ENCODE data around the gene QRICH1.

Gene QRICH1

GRCh38 chr3:48983096-48983495 lies 110.8 kb downstream of the QRICH1 start:
- no peaks in the 10 kb centered on the region for H3K79me2 ChIP-seq (ENCODE audit: control insufficient read depth, insufficient read depth, low read length, unreplicated experiment)
- H2AFZ ChIP-seq (ENCODE audit: low read length, unreplicated experiment) = no peak overlapping the region
- H3K27me3 ChIP-seq (ENCODE audit: insufficient read depth, low read length) = no peaks in the 10 kb centered on the region
- H3K27ac ChIP-seq (ENCODE audit: low read depth, low read length) = no peak overlapping the region
- no peak overlapping the region for H3K4me3 ChIP-seq (ENCODE audit: low read depth, low read length)
- peaks cover 5% of the 10 kb centered on the region; the same call in 1 of the 2 replicates for H3K36me3 ChIP-seq (ENCODE audit: insufficient read depth, low read length)
- H3K4me1 ChIP-seq (ENCODE audit: control insufficient read depth, insufficient read depth, low read length, unreplicated experiment) = peaks cover 4% of the 10 kb centered on the region

DNA sequence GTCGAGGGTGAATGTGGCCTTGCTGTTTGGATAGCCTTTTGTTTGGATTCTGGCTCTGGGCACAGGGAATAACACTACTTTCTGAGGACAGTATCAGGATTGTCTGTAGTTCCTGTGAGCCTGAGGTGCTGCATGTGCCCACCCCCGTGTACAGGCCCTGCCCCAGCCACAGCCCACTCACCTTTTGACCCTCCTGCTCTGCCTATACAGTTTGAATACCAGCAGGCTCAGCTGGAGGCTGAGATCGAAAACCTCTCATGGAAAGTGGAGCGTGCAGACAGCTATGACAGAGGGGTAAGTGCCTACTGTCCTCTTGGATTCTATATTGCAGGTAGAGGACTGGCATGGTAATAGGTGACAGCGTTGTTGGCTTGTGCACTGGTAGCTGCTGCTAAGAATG lies 111.2 kb downstream of the QRICH1 start:
- Histone ChIP-seq H3K4me3 (ENCODE audit: low read depth, low read length) (no peak overlapping the region), H2AFZ (ENCODE audit: low read length, unreplicated experiment) (no peak overlapping the region), H3K27ac (ENCODE audit: low read depth, low read length) (no peak overlapping the region), H3K36me3 (ENCODE audit: insufficient read depth, low read length) (peaks cover 5% of the 10 kb centered on the region; the same call in 1 of the 2 replicates), H3K27me3 (ENCODE audit: insufficient read depth, low read length) (no peaks in the 10 kb centered on the region), H3K79me2 (ENCODE audit: control insufficient read depth, insufficient read depth, low read length, unreplicated experiment) (no peaks in the 10 kb centered on the region), H3K4me1 (ENCODE audit: control insufficient read depth, insufficient read depth, low read length, unreplicated experiment) (peaks cover 4% of the 10 kb centered on the region)

DNA sequence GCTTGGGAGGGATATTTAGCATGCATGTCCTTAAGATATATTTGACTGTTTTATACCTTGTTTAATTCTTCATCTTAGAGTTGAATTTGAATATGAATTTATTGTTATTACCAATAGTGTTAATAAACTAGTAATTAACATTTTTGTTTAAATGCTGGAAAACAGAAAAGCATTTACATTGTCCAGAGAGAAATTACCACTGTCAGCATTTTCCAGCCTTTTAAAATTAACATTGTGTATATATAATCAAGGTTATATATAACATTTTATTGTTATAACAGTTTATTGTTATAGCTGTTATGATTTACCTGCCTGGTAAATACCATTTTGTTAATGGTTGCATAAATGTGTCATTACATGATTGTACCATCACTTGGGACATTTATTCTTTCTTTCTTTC lies 111.9 kb downstream of the QRICH1 start:
- Histone ChIP-seq H3K36me3 (ENCODE audit: insufficient read depth, low read length) (peaks cover 5% of the 10 kb centered on the region; the same call in 1 of the 2 replicates), H2AFZ (ENCODE audit: low read length, unreplicated experiment) (no peak overlapping the region), H3K27ac (ENCODE audit: low read depth, low read length) (no peak overlapping the region)

DNA sequence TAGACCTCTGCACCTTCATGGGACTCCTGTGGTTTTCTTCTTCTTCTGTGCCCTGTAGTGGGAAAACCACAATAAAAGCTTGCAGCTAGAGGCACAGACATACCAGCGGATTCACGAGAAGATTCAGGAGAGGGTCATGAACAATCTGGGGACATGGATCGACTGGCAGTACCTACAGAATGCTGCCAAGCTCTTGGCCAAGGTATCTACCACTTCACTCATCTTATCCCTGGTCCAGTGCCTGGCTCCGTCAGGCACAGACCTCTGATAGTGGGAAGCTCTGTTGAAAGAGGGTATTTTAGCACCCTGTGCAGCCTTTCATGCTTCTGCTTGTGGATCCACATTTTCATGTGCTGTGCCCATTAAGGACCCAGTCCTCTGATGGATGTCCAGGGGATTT lies 113.6 kb downstream of the QRICH1 start:
- Histone ChIP-seq H2AFZ (ENCODE audit: low read length, unreplicated experiment) (no peak overlapping the region), H3K36me3 (ENCODE audit: insufficient read depth, low read length) (peaks cover 7% of the 10 kb centered on the region; the same call in 1 of the 2 replicates), H3K4me1 (ENCODE audit: control insufficient read depth, insufficient read depth, low read length, unreplicated experiment) (peaks cover 4% of the 10 kb centered on the region), H3K27me3 (ENCODE audit: insufficient read depth, low read length) (no peaks in the 10 kb centered on the region), H3K4me3 (ENCODE audit: low read depth, low read length) (no peak overlapping the region), H3K79me2 (ENCODE audit: control insufficient read depth, insufficient read depth, low read length, unreplicated experiment) (no peaks in the 10 kb centered on the region), H3K27ac (ENCODE audit: low read depth, low read length) (no peak overlapping the region)

More for the DNA sequence above, 111.9 kb downstream of the QRICH1 start:
- Histone ChIP-seq H3K27me3 (ENCODE audit: insufficient read depth, low read length) (no peaks in the 10 kb centered on the region), H3K4me3 (ENCODE audit: low read depth, low read length) (no peak overlapping the region), H3K4me1 (ENCODE audit: control insufficient read depth, insufficient read depth, low read length, unreplicated experiment) (peaks cover 4% of the 10 kb centered on the region), H3K79me2 (ENCODE audit: control insufficient read depth, insufficient read depth, low read length, unreplicated experiment) (no peaks in the 10 kb centered on the region)
